Activated naive CD4-positive, alpha-beta T cell treated with Interleukin-2 at 50 U/mL for 16 hours (primary cell): ENCODE data around the gene ZNF367.

ENCODE experiments used
- DNase-seq: peaks from one replicate; pipeline ENCODE4 v3.0.0-alpha.2; 2020

The ZNF367 gene

DNA sequence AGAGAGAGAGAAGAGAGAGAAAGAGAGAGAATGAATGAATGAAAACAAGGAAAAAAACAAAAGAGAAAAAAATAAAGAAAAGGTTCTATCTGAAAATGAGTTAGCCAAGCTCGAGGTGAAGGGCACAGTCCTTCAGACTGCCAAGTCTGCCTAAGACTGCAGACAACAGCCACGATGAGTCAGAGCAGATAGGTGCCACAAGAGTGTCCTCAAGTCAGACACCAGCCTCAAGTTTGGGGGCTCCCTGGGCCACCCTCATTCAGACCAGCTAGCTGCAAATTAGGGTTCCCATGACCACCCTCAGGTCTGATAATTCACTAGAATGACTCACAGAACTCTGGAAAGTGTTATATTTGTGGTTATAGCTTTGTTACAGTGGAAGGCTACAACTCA is 17.9 kb upstream of the ZNF367 start:
- no peak for DNase-seq

- no peak for DNase-seq
Measured at GRCh38 chr9:96435345-96435744, 17.2 kb upstream of the ZNF367 start.

- no peak for DNase-seq
Measured at GRCh38 chr9:96430377-96430776, 12.2 kb upstream of the ZNF367 start.

DNA sequence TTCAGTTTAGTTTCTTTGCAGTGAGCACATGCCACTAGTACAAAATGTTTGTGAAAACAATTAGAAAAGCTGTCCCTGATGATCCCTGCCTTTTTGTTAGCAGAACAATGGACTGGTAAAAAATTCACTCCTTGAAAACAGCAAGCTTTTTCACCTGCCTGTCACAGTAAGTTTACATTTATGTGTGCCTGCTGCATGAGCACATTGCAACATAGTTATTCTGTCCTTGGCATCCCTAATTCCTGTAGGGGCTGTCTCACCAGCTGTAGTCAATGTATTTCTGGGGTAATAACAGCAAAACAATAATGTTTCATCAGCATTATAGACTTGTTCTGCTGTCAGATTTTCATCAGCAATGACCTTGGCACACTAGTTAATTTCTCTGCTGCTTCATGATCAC is 11.6 kb upstream of the ZNF367 start:
- DNase-seq: no peak

DNA sequence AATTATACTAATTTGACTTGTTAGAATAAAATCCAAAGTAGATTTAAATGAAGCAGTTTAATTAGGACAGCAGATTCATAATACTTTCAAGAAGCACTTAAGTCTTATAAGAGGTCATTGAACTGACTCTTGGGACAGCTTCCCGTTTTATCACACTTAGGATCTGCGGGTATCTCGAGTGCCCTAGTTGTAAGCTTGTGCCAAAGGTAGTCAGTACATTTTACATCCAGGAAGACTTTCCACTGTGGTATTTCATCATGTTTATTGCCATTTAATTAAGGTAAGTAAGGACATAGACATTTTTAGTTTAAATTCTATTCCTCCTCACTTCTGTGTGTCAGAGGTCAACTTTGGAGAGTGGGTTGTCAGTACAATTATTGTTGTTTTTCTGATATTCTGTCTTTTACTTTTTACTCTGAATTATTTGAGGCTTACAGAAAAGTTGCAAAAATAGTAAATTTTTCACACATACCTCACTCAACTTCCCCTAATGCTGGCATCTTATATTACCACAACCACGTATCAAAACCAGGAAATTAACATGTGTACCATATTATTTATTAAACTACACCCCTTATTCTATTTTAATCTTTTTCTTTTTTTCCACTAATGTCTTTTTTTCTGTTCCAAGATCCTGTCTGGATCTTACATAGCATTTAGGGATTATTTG is 7.5 kb upstream of the ZNF367 start:
- no peak for DNase-seq

DNA sequence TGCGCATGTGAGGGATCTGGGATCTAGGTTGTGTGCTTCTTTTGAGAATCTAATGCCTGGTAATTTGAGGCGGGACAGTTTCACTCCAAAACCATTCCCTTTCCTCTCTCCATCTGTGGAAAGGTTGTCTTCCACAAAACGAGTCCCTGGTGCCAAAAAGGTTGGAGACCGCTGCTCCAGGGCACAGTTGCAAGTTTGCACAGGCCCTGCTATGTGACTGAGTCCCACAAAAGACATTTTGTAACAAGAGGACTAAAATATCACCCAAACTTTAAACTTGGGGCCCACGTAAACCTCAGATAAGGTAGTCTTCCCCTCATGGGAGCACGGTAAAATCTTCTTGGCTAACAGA is 5.8 kb upstream of the ZNF367 start:
- no peak for DNase-seq

- no peak for DNase-seq
Measured at GRCh38 chr9:96423322-96423984, 5.3 kb upstream of the ZNF367 start.

DNA sequence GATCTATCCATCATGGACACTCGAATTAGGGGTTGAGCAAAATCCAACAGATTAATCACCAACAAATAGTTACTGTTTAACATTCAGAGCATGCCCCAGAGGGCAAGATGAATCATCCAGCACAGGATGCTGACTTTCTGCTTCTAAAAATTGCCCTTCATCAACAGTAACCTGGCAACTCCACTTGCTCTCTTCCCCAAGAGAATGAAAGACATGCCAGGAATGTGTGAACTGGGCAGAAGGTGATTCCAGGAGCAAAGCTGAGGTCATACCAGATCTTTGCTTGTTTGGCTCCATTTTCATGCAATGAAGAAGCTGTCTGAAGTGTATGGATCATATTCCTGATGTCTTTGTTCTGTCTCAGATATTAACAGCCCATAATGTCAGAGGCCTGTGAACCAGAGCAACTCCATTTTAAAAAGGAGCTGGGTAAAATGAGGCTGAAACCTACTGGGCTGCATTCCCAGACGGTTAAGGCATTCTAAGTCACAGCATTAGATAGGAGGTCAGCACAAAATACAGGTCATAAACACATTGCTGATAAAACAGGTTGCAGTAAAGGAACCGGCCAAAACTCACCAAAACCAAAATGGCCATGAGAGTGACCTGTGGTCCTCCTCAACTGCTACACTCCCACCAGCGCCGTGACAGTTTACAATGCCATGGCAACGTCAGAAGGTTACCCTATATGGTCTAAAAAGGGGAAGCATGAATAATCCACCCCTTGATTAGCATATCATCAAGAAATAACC is 2.5 kb upstream of the ZNF367 start:
- peak; percentile 26 for DNase-seq

DNA sequence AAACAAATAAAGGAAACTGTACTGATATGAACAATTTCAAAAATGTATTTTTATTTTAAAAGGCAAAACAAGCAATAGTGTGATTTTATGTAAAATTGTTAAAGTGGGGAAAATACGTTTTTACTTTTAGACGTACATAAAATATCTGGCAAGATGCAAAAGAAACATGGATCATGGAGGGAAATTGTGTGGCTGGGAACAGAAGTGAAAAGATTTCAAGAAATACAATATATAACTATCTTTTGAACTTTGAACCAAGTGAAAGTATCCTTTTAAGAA is 1.5 kb upstream of the ZNF367 start:
- DNase-seq: no peak

DNA sequence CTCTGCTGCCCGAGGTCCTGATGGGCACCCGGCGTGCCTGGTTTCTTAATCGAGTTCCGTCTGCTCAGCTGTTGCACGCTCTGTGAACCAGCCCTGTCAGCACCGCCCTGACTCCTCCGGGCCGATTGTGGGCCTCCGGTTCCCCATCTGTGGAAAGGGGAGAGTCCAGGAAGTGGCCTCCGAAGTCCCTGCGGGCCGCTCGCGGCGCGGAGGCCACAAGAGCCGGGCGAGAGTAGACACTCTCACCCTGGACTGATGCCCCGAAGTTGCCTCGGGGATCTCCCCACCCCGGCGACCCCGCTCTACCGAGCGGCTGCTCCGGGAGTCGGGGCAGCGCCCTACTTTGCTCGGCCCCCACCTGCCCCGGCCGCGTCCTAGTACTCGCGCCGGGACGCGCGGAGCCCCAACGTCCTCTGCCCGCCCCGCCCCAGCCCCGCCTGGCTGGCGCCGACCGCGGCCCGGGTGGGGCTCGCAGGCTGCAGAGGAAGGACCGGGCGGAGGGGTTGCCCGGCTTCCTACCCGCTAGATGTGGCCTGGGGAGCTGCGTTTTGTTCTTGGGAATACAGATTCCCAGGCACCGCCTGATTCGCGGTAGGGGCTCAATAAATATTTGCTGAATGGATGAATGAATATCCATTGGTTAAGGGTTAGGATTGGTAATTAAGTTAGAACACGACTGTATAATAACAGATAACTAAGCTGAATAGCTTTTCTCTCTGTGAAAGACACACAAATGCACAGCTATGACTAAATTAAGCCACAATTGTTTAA is 935 bp upstream of the ZNF367 start:
- peak; percentile 53 for DNase-seq

GRCh38 chr9:96417661-96418082 is 498 bp downstream of the ZNF367 start:
- no peak for DNase-seq

- peak; percentile 92 for DNase-seq
Measured at GRCh38 chr9:96417051-96417586, 1.1 kb downstream of the ZNF367 start.

GRCh38 chr9:96413302-96414221 is 4.6 kb downstream of the ZNF367 start:
- DNase-seq: peak; percentile 14

DNA sequence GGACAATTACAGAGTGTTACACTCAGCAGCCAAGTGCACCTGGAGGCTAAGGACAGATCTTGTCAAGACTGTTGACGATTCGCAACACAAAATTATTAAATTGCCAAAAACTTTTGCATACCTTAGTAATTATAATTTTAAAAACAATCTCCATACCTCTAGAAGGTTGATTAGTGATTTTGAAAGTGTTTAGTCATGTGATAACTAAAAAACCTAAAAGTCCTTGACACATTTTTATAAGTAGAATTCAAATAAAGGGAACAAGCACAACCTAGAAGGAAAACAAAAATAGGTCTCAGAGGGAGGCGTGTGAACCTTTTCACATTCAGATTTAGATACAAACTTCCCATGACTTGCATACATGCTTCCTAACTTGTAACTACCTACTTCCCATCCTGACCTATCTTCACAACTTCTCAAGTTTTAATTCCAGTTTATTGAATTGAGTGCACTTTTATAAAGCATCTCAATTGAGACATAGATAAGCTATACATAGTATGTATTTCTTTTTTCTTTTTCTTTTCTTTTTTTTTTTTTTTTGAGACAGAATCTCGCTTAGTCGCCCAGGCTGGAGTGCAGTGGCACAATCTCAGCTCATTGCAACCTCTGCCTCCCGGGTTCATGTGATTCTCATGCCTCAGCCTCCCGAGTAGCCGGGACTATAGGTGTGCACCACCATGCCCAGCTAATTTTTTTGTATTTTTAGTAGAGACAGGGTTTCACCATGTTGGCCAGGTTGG is 5.8 kb downstream of the ZNF367 start:
- no peak for DNase-seq

GRCh38 chr9:96411129-96411838 is 6.9 kb downstream of the ZNF367 start:
- no peak for DNase-seq

GRCh38 chr9:96408409-96409280 is 9.5 kb downstream of the ZNF367 start:
- DNase-seq: no peak

DNA sequence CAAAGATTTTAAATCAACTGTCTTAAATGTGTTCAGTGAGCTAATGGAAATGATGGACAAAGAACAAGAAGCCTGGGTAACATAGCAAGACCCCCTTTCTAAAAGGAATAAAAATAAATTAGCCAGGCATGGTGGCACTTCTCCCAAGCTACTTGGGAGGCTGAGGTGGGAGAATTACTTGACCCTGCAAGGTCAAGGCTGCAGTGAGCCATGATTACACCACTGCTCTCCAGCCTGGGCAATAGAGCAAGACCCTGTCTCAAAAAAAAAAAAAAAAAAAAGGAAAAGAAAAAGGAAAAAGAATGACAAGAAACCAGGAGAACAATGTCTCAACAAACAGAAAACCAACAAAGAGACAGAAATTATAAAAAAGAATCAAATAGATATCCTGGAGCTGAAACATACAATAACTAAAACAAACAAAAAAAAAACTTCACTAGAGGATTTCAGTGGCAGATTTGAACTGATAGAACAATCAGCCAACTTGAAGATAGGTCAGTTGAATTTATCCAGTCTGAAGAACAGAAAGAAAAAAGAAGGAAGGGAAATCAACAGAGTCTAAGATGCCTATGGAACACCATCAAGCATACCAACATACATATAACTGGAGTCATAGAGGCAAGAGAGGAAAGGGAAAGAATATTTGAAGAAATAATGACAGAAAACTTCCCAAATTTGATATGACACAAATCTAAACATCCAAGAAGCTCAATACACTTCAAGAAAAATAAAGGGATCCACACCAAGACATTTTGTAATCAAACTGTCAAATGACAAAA is 17.8 kb downstream of the ZNF367 start:
- no peak for DNase-seq

GRCh38 chr9:96399325-96399633 is 18.9 kb downstream of the ZNF367 start:
- no peak for DNase-seq
